GM21619 (cell line): ENCODE data around the gene CS.

Source experiments
- ATAC-seq: cut with Tn5 transposase; IDR thresholded peaks from one replicate; pipeline ENCODE4 v1.9.1; 2021; ENCODE audit not compliant: unreplicated experiment

Gene CS

GRCh38 chr12:56221757-56222530 is 78.2 kb downstream of the CS start, which contains the start of gene RNF41:
Gene RNF41 (minus strand): TSS chr12:56221922. CDS start chr12:56214047, 7,875 bp downstream.
- ATAC-seq: peak; percentile 83
